Muscle of back (tissue), 11 donors: ENCODE results near the gene CDKAL1. TPM values are rescaled to one million over a fixed set of nuclear protein-coding genes. Genes with fewer than 3 reads are reported as not detected.
"Not testable (repeated sequence)": the region's sequence is repeated elsewhere in the genome, so short reads cannot be mapped to it uniquely, and the experiment has no call there.

Experiments
- DNase-seq, 3 donors: peaks; one replicate each; pipeline versions ENCODE4 v3.0.0 to v3.0.0-alpha.2; 2013
- polyA plus RNA-seq, 10 donors: library from polyadenylated mRNA; unstranded; fragments of 120-200 nt; gene quantifications; one replicate each; pipeline ENCODE4 v1.2.1, GENCODE V29; 2013; ENCODE audit not compliant: insufficient read length in 10 of 10

CDKAL1 gene
- polyA plus RNA-seq, 10 donors, result 10.7 to 17.1 (median 13.9) TPM

- peak in 1 of 3 donors; percentile 11 for DNase-seq
Measured at GRCh38 chr6:20589266-20589665, 55.0 kb downstream of the CDKAL1 start.

GRCh38 chr6:20590476-20590875 is 56.2 kb downstream of the CDKAL1 start:
- DNase-seq, result not testable (repeated sequence)

GRCh38 chr6:20594299-20594853 is 60.1 kb downstream of the CDKAL1 start:
- not testable (repeated sequence) for DNase-seq

- DNase-seq, result no peak
Measured at GRCh38 chr6:20599302-20600051, 65.2 kb downstream of the CDKAL1 start.

- no peak for DNase-seq
Measured at GRCh38 chr6:20600831-20601230, 66.6 kb downstream of the CDKAL1 start.

GRCh38 chr6:20604159-20604558 is 69.9 kb downstream of the CDKAL1 start:
- DNase-seq, result no peak

GRCh38 chr6:20605061-20605460 is 70.8 kb downstream of the CDKAL1 start:
- DNase-seq, result no peak

- no peak for DNase-seq
Measured at GRCh38 chr6:20605581-20605980, 71.3 kb downstream of the CDKAL1 start.

- DNase-seq, result no peak
Measured at GRCh38 chr6:20606831-20607230, 72.6 kb downstream of the CDKAL1 start.

GRCh38 chr6:20608356-20608755 is 74.1 kb downstream of the CDKAL1 start:
- DNase-seq, result no peak

- DNase-seq, result no peak
Measured at GRCh38 chr6:20608905-20609304, 74.6 kb downstream of the CDKAL1 start.

GRCh38 chr6:20609924-20610323 is 75.7 kb downstream of the CDKAL1 start:
- not testable (repeated sequence) for DNase-seq

GRCh38 chr6:20610636-20611370 is 76.5 kb downstream of the CDKAL1 start:
- DNase-seq, result no peak

- DNase-seq, result not testable (repeated sequence)
Measured at GRCh38 chr6:20617537-20617936, 83.3 kb downstream of the CDKAL1 start.

GRCh38 chr6:20620043-20620442 is 85.8 kb downstream of the CDKAL1 start:
- peak in 1 of 3 donors; percentile 31 for DNase-seq

GRCh38 chr6:20623761-20624160 is 89.5 kb downstream of the CDKAL1 start:
- no peak for DNase-seq

GRCh38 chr6:20626165-20626564 is 91.9 kb downstream of the CDKAL1 start:
- DNase-seq, result no peak

GRCh38 chr6:20629509-20629908 is 95.3 kb downstream of the CDKAL1 start:
- DNase-seq, result no peak

- no peak for DNase-seq
Measured at GRCh38 chr6:20630136-20630535, 95.9 kb downstream of the CDKAL1 start.

- no peak for DNase-seq
Measured at GRCh38 chr6:20630617-20631548, 96.6 kb downstream of the CDKAL1 start.

GRCh38 chr6:20631549-20631924 is 97.3 kb downstream of the CDKAL1 start:
- DNase-seq, result no peak

GRCh38 chr6:20632696-20633095 is 98.4 kb downstream of the CDKAL1 start:
- no peak for DNase-seq
